GM18858 (cell line): Measurements from ENCODE around the gene BARD1.

Experiments used
- ATAC-seq: cut with Tn5 transposase; IDR thresholded peaks from one replicate; pipeline ENCODE4 v1.9.1; 2021; ENCODE audit not compliant: unreplicated experiment

The BARD1 gene

GRCh38 chr2:214676421-214677089 lies 132.9 kb downstream of the BARD1 start:
- ATAC-seq: peak; percentile 43
